ENCODE measurements around the gene EXOSC5.

The EXOSC5 gene

DNA sequence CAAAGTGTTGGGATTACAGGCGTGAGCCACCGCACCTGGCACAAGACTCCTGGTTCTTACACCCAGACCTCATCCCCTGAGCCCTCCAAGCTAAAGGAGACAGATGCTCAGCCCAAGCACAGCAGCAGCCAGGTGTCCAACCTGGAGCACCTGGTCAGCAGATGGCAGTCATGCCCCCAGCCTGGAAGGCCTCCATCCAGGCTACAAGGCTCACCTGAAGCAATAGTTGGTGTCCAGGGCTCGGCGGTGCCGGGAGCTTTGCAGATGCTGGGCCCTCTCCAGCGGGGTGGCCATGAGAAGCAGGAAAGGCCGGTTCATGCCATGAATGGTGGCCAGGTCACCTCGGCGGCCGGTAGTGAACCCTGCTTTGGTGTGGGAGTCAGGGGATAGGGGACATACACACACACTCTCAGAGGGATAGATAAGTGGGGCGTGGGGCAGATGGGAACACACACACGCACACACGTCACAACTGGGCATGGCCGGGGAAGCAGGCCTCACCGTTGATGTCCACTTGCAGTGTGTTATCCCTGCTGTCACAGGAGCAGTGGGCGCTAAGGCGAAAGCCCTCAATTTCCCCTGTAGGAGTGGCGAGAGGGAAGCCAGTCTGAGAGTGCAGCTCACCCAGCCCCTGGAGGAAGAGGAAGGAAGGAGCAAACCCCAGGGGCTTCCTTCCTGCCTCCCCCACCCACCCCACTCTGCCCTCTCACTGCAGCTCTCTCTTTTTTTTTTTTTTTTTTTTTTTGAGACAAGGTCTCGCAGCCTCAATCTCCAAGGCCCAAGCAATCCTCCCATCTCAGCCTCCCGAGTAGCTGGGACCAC lies 55.3 kb downstream of the EXOSC5 start:
- no peak for DNase-seq (ENCODE audit: low read depth)

DNA sequence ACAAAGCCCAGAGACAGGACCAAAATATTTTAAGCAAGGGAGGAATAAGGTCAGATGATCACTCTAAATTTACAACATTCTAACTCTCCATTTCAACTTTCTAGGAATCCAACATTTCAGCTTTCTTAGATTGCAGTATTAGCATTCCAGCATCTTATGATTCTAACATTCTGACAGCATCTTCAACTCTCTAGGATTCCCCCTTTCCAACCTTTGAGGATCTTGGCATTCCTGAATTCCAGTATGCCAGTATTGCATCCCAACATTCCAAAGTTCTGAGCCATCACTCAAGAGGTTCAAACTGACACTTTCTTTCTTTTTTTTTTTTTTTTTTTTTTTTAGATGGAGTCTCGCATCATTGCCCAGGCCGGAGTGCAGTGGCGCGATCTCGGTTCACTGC lies 57.2 kb downstream of the EXOSC5 start:
- DNase-seq (ENCODE audit: low read depth) = no peak
